Fibroblast of lung (primary cell): ENCODE data around the gene KRT25.

ENCODE experiments used
- CTCF ChIP-seq, 2 donors: IDR thresholded peaks in 1 of 2; conservative IDR thresholded peaks in 1 of 2; 1 replicate in 1 of 2; 2 replicates in 1 of 2; pipeline ENCODE4 v1.5.1; 2011 to 2012; ENCODE audit warnings: low read length in 2 of 2, control low read depth in 1 of 2, inconsistent platforms in 1 of 2, low read depth in 1 of 2, mild to moderate bottlenecking in 1 of 2
- EZH2 ChIP-seq: IDR thresholded peaks from 2 replicates; pipeline ENCODE4 v1.5.1; 2012; ENCODE audit warnings: low read length, control low read depth, mild to moderate bottlenecking; ENCODE audit errors: missing control alignments

GRCh38 chr17:40699853-40700252 lies 55.3 kb downstream of the KRT25 start:
- TF ChIP-seq CTCF (conservative IDR thresholded peaks at IDR 0.05 in 1 of 2, IDR thresholded peaks at IDR 0.05 in 1 of 2; ENCODE audit: low read depth in 1 of 2, low read length in 2 of 2): no peak
- TF ChIP-seq EZH2: no peak
